H7 (cell line): ENCODE data around the gene ATF4. TPM values are rescaled to one million over a fixed set of nuclear protein-coding genes. Genes with fewer than 3 reads are reported as not detected.

Source experiments
- DNase-seq: peaks from one replicate; pipeline ENCODE4 v3.0.0; 2012
- H3K27me3 ChIP-seq: 2 replicates; pipeline ENCODE4 v1.6.0; 2011; ENCODE audit warnings: mild to moderate bottlenecking, low read length; ENCODE audit not compliant: control insufficient read depth, insufficient read depth
- H3K36me3 ChIP-seq: replicated peaks from 2 replicates; pipeline ENCODE4 v1.5.1; 2011; ENCODE audit warnings: low read length; ENCODE audit not compliant: control insufficient read depth, insufficient read depth
- H3K4me3 ChIP-seq: 2 replicates; pipeline ENCODE4 v1.5.1; 2011; ENCODE audit warnings: low read depth, mild to moderate bottlenecking, control low read depth, low read length, moderate library complexity; ENCODE audit not compliant: insufficient read depth
- total RNA-seq: library from RNA; depleted of rRNA; stranded (reverse); fragments of >200 nt; shearing (Covaris generic); gene quantifications from 2 replicates; pipeline ENCODE4 v1.2.3, GENCODE V29; 2014; rRNA removed

Gene ATF4, protein sequence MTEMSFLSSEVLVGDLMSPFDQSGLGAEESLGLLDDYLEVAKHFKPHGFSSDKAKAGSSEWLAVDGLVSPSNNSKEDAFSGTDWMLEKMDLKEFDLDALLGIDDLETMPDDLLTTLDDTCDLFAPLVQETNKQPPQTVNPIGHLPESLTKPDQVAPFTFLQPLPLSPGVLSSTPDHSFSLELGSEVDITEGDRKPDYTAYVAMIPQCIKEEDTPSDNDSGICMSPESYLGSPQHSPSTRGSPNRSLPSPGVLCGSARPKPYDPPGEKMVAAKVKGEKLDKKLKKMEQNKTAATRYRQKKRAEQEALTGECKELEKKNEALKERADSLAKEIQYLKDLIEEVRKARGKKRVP
- 466 and 503 TPM in 2 replicates for total RNA-seq

GRCh38 chr22:39520226-39521105 is at the start of gene ATF4:
Gene ATF4 (plus strand): TSS chr22:39520562. CDS start chr22:39521446, 884 bp downstream.
- Histone ChIP-seq H3K27me3 (peaks cover 2% of the 10 kb centered on the region; the same call in 1 of the 2 replicates), H3K4me3 (peak within 1 kb of the TSS; percentile 100), H3K36me3 (peaks cover 30% of the 10 kb centered on the region)
- peak; percentile 92 for DNase-seq

DNA sequence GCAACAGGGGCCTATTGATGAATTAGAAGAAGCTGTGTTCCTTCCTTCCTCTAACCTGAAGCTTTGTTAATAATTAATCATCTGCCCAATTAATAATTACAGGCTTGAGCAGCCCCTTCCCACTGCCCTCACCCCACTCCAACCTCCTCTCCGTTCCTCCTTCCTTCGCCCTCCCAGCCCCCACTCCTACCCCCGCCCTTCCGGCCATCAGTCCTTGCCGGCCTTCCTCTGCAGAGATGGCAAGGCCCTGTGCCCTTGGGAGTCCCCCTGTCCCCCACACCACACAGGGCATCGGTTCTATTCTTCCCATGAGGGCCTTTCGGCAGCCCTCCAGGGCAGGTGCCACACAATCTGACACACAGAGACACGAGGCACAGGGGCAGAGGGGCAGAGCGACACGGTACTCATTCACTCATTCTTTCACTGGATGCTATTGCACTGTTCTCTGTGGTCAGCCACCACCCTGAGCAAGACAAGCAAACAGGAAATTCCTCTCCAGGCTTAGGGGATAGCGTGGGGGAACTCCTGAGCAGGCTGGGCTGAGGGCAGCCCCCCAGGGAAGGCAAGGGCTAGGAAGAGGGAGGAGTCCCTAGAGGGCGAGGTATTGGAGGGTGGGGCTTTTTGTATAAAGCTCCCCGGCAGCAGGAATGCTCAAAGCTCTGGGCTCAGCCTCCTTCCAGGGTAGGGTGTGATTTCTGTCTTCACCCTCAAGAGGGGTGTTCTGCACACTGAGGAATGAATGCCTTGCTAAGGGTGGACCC is 48.8 kb upstream of the ATF4 start:
- DNase-seq: peak; percentile 77
- Histone ChIP-seq H3K36me3 (no peaks in the 10 kb centered on the region), H3K4me3 (no peak overlapping the region), H3K27me3 (no peaks in the 10 kb centered on the region)

DNA sequence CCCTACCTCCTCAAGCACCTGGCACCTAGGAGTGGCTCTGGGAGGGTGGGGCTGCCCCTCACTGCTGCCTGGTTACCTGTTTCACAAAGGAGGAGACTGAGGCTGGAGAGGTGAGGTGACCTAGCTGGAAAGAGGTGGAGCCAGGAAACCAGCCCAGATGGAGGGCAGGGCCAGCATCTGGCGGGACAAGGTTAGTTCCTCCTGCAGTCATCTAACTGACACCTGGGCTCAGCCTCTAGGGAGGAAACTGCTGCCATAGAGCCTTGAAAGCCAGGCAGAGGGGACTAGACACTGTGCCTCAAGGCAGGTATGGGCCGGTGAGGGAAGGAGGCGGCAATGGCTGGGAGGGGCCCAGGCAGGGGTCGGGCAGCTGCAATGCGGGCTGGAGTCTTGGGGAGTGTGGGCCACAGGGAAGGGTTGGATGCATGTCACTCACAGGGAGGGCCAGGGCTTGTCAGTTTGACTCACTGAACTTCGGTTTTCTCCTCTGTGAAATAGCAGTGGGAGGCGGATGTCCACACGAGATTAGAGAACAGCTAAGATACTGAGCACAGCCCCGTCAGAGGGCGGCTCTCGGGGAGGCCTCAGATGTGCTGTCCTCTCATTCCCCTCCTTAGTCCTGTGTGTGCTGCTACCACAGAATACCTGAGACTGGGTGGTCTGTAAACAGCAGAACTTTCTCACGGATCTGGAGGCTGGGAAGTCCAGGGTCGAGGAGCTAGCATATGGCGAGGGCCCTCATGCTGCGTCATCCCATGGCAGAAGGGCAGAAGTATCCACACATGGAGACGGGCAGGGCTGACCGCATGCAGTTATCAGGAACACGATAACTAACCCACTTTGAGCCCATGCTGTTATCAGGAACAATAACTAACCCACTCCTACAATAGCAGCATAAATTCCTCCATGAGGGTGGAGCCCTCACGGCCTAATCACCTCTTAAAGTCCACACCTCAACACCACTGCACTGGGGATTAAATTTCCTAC is 47.5 kb upstream of the ATF4 start:
- H3K4me3 ChIP-seq: no peak overlapping the region
- no peaks in the 10 kb centered on the region for H3K27me3 ChIP-seq
- H3K36me3 ChIP-seq: no peaks in the 10 kb centered on the region
- DNase-seq: no peak

DNA sequence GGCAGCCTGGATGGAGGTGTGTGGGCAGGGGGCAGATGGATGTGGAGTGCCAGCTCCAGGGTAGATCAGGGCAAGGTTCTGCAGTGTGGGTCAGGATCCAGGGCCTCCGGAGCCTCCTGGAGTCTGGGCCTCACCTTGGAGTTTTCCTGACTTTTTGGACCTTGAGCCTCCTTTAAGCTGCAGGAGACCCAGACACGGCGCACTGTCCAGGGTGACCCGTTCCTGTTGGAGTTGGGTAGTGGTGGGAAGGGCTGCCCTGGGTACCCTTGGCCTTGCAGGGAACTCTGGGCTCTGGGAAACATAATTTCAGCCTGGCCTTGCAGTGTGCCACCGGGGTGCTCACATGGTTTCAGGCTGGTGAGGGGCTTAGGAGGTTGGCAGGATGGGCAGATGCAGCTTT is 46.5 kb upstream of the ATF4 start:
- DNase-seq: no peak
- H3K36me3 ChIP-seq: no peaks in the 10 kb centered on the region
- no peak overlapping the region for H3K4me3 ChIP-seq
- H3K27me3 ChIP-seq: no peaks in the 10 kb centered on the region

GRCh38 chr22:39474351-39475111 is 45.8 kb upstream of the ATF4 start:
- DNase-seq: peak; percentile 84
- Histone ChIP-seq H3K4me3 (no peak overlapping the region), H3K36me3 (no peaks in the 10 kb centered on the region), H3K27me3 (no peaks in the 10 kb centered on the region)

GRCh38 chr22:39475337-39475736 is 45.0 kb upstream of the ATF4 start:
- H3K27me3 ChIP-seq: no peaks in the 10 kb centered on the region
- H3K4me3 ChIP-seq: no peak overlapping the region
- no peaks in the 10 kb centered on the region for H3K36me3 ChIP-seq
- DNase-seq: peak; percentile 48

- Histone ChIP-seq H3K4me3 (no peak overlapping the region), H3K36me3 (no peaks in the 10 kb centered on the region), H3K27me3 (no peaks in the 10 kb centered on the region)
- DNase-seq: peak; percentile 56
These were observed 44.5 kb upstream of the ATF4 start for GRCh38 chr22:39475902-39476301.

GRCh38 chr22:39476664-39477063 is 43.7 kb upstream of the ATF4 start:
- Histone ChIP-seq H3K36me3 (no peaks in the 10 kb centered on the region), H3K27me3 (no peaks in the 10 kb centered on the region), H3K4me3 (no peak overlapping the region)
- no peak for DNase-seq

GRCh38 chr22:39477542-39477941 is 42.8 kb upstream of the ATF4 start:
- DNase-seq: no peak
- no peaks in the 10 kb centered on the region for H3K27me3 ChIP-seq
- H3K4me3 ChIP-seq: no peak overlapping the region
- H3K36me3 ChIP-seq: no peaks in the 10 kb centered on the region

GRCh38 chr22:39478441-39478850 is 41.9 kb upstream of the ATF4 start:
- H3K4me3 ChIP-seq: no peak overlapping the region
- DNase-seq: peak; percentile 89
- no peaks in the 10 kb centered on the region for H3K36me3 ChIP-seq
- H3K27me3 ChIP-seq: no peaks in the 10 kb centered on the region

- peak; percentile 69 for DNase-seq
- no peaks in the 10 kb centered on the region for H3K36me3 ChIP-seq
- no peak overlapping the region for H3K4me3 ChIP-seq
- no peaks in the 10 kb centered on the region for H3K27me3 ChIP-seq
These were observed 41.1 kb upstream of the ATF4 start for GRCh38 chr22:39479254-39479653.

GRCh38 chr22:39480557-39480956 is 39.8 kb upstream of the ATF4 start:
- H3K27me3 ChIP-seq: no peaks in the 10 kb centered on the region
- no peak for DNase-seq

GRCh38 chr22:39481054-39481453 is 39.3 kb upstream of the ATF4 start:
- DNase-seq: no peak

More at GRCh38 chr22:39480557-39480956, 39.8 kb upstream of the ATF4 start:
- H3K4me3 ChIP-seq: no peak overlapping the region
- no peaks in the 10 kb centered on the region for H3K36me3 ChIP-seq

More at GRCh38 chr22:39481054-39481453, 39.3 kb upstream of the ATF4 start:
- H3K27me3 ChIP-seq: no peaks in the 10 kb centered on the region
- H3K4me3 ChIP-seq: no peak overlapping the region
- no peaks in the 10 kb centered on the region for H3K36me3 ChIP-seq
